Epithelial cell of proximal tubule (primary cell): ENCODE results near the gene TPP1. TPM values are rescaled to one million over a fixed set of nuclear protein-coding genes. Genes with fewer than 3 reads are reported as not detected.

Source experiments
- DNase-seq: peaks from one replicate; pipeline ENCODE4 v3.0.0-alpha.2; 2011; ENCODE audit warnings: low read depth
- H3K4me3 ChIP-seq: 2 replicates; pipeline ENCODE4 v1.5.1; 2011; ENCODE audit warnings: low read depth, mild to moderate bottlenecking, low read length
- CTCF ChIP-seq: conservative IDR thresholded peaks from 2 replicates; pipeline ENCODE4 v1.5.1; 2012; ENCODE audit warnings: low read depth, mild to moderate bottlenecking, low read length
- total RNA-seq: library from RNA; depleted of rRNA; stranded (reverse); fragments of >200 nt; gene quantifications from 2 replicates; pipeline ENCODE4 v1.2.3, GENCODE V29; 2015

Gene TPP1
- total RNA-seq, 1 donor from 2014 or later, result 15.4 TPM

GRCh38 chr11:6599881-6600390, 19.3 kb downstream of the TPP1 start:
- TF ChIP-seq CTCF, result no peak
- no peak for DNase-seq
- H3K4me3 ChIP-seq, result no peak overlapping the region

GRCh38 chr11:6599449-6599848, 19.8 kb downstream of the TPP1 start:
- no peak for TF ChIP-seq CTCF
- H3K4me3 ChIP-seq, result no peak overlapping the region
- DNase-seq, result no peak

- H3K4me3 ChIP-seq, result no peak overlapping the region
- DNase-seq, result no peak
- no peak for TF ChIP-seq CTCF
Measured at GRCh38 chr11:6598555-6598954, 20.7 kb downstream of the TPP1 start.

- no peak for TF ChIP-seq CTCF
- H3K4me3 ChIP-seq, result no peak overlapping the region
- DNase-seq, result no peak
Measured at GRCh38 chr11:6596239-6596877, 22.9 kb downstream of the TPP1 start.

GRCh38 chr11:6594142-6594768, 25.0 kb downstream of the TPP1 start:
- TF ChIP-seq CTCF, result peak; percentile 11
- no peak for DNase-seq
- H3K4me3 ChIP-seq, result no peak overlapping the region

- no peak overlapping the region for H3K4me3 ChIP-seq
- no peak for DNase-seq
- no peak for TF ChIP-seq CTCF
Measured at GRCh38 chr11:6588018-6588417, 31.2 kb downstream of the TPP1 start.

- no peak for TF ChIP-seq CTCF
- H3K4me3 ChIP-seq, result no peak overlapping the region
- DNase-seq, result no peak
Measured at GRCh38 chr11:6587360-6587953, 31.8 kb downstream of the TPP1 start.
